Measurements from ENCODE around the gene OR2T10. TPM values are rescaled to one million over a fixed set of nuclear protein-coding genes. Genes with fewer than 3 reads are reported as not detected.

The OR2T10 gene
- total RNA-seq, 120 experiments from 2014 or later, result 0.14 to 1.2 (median 0.33) TPM; not detected in 30

Other genes with a start within 250 kb of the OR2T10 start
- gene OR14C36, start 248.9 kb downstream of the OR2T10 start, total RNA-seq, result 1 to 10 TPM in 8 of 120 experiments, under 1 TPM in 37, not detected in 75; 0.51 to 2.5 (median 0.74) TPM
- gene OR2T4, start 236.0 kb downstream of the OR2T10 start, total RNA-seq, result 1 to 10 TPM in 18 of 120 experiments, under 1 TPM in 32, not detected in 70; 0.32 to 3.0 (median 0.75) TPM
- gene OR2T6, start 222.0 kb downstream of the OR2T10 start, total RNA-seq, result 1 to 10 TPM in 3 of 120 experiments, under 1 TPM in 92, not detected in 25; 0.11 to 1.1 (median 0.37) TPM
- 1 to 10 TPM in 1 of 120 experiments, under 1 TPM in 33, not detected in 86; 0.21 to 1.1 (median 0.35) TPM for gene OR2T1, start 194.7 kb downstream of the OR2T10 start, total RNA-seq
- gene OR2T2, start 152.1 kb downstream of the OR2T10 start, total RNA-seq, result 1 to 10 TPM in 1 of 120 experiments, under 1 TPM in 54, not detected in 65; 0.14 to 1.0 (median 0.34) TPM
- gene OR2T3, start 124.3 kb downstream of the OR2T10 start, total RNA-seq, result under 1 TPM in 2 of 120 experiments, not detected in 118; 0.49 to 0.65 TPM
- under 1 TPM in 11 of 120 experiments, not detected in 109; 0.16 to 0.44 (median 0.22) TPM for gene OR2T5, start 109.1 kb downstream of the OR2T10 start, total RNA-seq
- gene OR2G6, start 89.6 kb downstream of the OR2T10 start, total RNA-seq, result 1 to 10 TPM in 3 of 120 experiments, under 1 TPM in 94, not detected in 23; 0.06 to 1.4 (median 0.24) TPM
- gene OR2T29, start 34.9 kb downstream of the OR2T10 start, total RNA-seq, result 1 to 10 TPM in 1 of 120 experiments, under 1 TPM in 25, not detected in 94; 0.16 to 1.6 (median 0.41) TPM
- gene OR2T34, start 22.9 kb downstream of the OR2T10 start, total RNA-seq, result under 1 TPM in 3 of 120 experiments, not detected in 117; 0.57 to 0.81 (median 0.62) TPM
- gene OR2T11, start 37.4 kb upstream of the OR2T10 start, total RNA-seq, result 1 to 10 TPM in 1 of 120 experiments, under 1 TPM in 86, not detected in 33; 0.13 to 1.0 (median 0.36) TPM
- gene OR2T35, start 47.6 kb upstream of the OR2T10 start, total RNA-seq, result 1 to 10 TPM in 1 of 120 experiments, under 1 TPM in 16, not detected in 103; 0.14 to 1.1 (median 0.26) TPM
- 1 to 10 TPM in 1 of 120 experiments, under 1 TPM in 17, not detected in 102; 0.36 to 1.8 (median 0.57) TPM for gene OR2T27, start 57.8 kb upstream of the OR2T10 start, total RNA-seq
- 10 to 100 TPM in 18 of 120 experiments, 1 to 10 TPM in 102; 2.0 to 14.1 (median 7.1) TPM for gene OR14I1, start 105.1 kb upstream of the OR2T10 start, total RNA-seq
- gene LYPD8, start 158.1 kb upstream of the OR2T10 start, total RNA-seq, result 10 to 100 TPM in 87 of 120 experiments, 1 to 10 TPM in 33; 3.7 to 22.7 (median 11.7) TPM
- 10 to 100 TPM; 24.9 to 51.7 (median 37.5) TPM for gene SH3BP5L, start 228.2 kb upstream of the OR2T10 start, total RNA-seq
- 10 to 100 TPM; 15.9 to 43.0 (median 23.4) TPM for gene ZNF672, start 240.5 kb upstream of the OR2T10 start, total RNA-seq

All from dorsolateral prefrontal cortex (tissue), 118 donors.